Inferior parietal cortex (tissue), 1 donor: ENCODE data around the gene LYST.
"Not testable (repeated sequence)": the region's sequence is repeated elsewhere in the genome, so short reads cannot be mapped to it uniquely, and the experiment has no call there.

ENCODE experiments used
- DNase-seq: peaks from one replicate; pipeline ENCODE4 v3.0.0-alpha.2; 2016; ENCODE audit errors: extremely low spot score

The LYST gene

DNA sequence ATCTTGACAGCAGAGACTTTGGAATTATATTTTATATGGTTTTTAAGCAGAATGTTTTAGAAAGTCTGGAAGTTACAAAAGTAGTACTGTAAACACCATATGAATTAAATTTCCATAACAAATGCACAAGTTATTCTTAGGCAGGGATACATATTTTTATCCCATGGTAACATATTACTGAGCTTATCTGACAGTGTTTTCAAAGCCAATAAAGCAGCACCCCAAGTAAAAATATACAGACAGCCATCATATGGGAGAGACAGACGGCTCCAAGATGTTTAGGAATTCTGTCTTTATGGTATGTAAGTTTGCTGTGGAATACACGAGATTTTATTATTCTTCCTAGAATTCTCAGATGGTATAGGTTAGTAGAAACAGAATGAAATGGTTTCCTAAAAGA, 205.1 kb downstream of the LYST start:
- no peak for DNase-seq

DNA sequence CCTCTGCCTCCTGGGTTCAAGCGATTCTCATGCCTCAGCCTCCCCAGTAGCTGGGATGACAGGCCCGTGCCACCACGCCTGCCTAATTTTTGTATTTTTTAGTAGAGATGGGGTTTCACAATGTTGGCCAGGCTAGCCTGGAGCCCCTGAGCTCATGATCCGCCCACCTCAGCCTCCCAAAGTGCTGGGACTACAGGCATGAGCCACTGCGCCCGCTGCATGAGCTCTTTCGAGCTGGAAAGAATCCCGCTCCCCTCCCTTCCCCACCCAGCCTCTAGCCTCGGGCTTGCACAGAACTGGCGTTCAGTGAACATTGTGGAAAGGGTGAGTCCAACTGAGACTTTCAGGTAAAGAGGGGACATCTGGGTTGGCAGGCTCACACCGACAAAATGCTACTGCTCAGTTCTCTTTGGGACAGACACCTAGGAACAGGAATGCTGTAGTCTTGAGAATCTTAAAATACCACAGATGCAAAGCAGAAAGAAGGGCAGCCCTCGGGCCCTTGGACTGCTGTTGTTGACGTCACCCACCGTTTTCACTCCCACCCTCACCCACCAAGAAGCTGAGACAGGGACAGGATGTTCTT, 207.4 kb downstream of the LYST start:
- no peak for DNase-seq

- DNase-seq = no peak
These were observed 208.8 kb downstream of the LYST start for GRCh38 chr1:235657747-235658526.

GRCh38 chr1:235657269-235657668, 209.4 kb downstream of the LYST start:
- no peak for DNase-seq

- no peak for DNase-seq
These were observed 214.3 kb downstream of the LYST start for GRCh38 chr1:235652364-235652763.

GRCh38 chr1:235651170-235651806, 215.4 kb downstream of the LYST start:
- no peak for DNase-seq

- no peak for DNase-seq
These were observed 216.2 kb downstream of the LYST start for GRCh38 chr1:235650341-235651169.

- no peak for DNase-seq
These were observed 217.1 kb downstream of the LYST start, which contains the start of gene GNG4 for GRCh38 chr1:235649368-235650163. Gene GNG4, minus strand, starts transcription at chr1:235649784. Its CDS starts 65,946 bp downstream, at chr1:235583838.

GRCh38 chr1:235648954-235649367, 217.7 kb downstream of the LYST start:
- DNase-seq = no peak

- no peak for DNase-seq
These were observed 218.2 kb downstream of the LYST start for GRCh38 chr1:235648407-235648907.

GRCh38 chr1:235647537-235647936, 219.2 kb downstream of the LYST start:
- not testable (repeated sequence) for DNase-seq

DNA sequence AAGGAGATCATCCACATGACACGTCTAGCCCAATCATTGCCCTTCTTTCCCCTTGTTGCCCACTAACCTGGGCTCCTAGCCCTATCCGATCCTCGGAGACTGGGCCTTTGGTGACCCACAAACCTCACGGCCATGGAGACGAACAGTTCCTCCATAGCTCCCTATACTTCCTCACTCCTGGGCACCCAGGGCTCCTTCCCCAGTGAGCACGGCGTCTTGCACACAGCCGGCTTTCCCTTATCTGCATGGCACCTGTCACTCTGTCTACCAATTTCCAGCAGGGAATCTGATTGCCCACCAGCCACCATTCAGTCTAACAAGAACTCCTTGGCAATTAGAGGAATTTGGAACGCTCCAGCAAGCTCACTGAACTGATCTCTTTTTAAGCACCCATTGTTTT, 220.2 kb downstream of the LYST start:
- DNase-seq = no peak

DNA sequence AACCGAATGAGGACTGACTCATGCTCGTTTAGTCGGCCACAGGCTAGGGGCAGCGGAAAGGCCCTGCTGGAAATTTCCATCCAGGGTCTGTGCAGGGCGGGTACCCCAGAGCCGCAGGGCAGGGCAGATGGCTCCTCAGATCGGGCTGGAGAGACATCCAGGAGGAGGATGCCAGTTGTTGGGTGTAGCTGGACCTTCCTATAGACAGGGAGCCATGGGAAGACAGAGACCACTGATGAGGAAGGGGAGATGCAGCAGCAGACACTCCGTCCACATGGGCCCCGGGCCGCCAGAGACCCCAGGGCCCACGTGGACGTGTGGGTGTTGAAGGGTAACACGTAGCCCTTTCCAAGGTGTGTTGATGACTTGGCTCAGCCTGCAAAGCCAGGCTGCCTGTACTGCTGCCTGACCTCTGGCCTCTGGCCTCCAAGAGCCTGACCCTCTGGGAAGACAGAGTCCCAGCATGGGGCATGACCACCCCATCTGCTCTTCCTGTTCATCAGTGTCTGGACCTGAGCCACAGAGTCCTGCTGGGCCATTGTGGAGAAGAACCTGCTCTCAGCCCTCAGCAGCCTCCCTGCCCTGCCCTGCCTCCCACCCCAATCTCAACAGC, 221.9 kb downstream of the LYST start:
- no peak for DNase-seq

DNA sequence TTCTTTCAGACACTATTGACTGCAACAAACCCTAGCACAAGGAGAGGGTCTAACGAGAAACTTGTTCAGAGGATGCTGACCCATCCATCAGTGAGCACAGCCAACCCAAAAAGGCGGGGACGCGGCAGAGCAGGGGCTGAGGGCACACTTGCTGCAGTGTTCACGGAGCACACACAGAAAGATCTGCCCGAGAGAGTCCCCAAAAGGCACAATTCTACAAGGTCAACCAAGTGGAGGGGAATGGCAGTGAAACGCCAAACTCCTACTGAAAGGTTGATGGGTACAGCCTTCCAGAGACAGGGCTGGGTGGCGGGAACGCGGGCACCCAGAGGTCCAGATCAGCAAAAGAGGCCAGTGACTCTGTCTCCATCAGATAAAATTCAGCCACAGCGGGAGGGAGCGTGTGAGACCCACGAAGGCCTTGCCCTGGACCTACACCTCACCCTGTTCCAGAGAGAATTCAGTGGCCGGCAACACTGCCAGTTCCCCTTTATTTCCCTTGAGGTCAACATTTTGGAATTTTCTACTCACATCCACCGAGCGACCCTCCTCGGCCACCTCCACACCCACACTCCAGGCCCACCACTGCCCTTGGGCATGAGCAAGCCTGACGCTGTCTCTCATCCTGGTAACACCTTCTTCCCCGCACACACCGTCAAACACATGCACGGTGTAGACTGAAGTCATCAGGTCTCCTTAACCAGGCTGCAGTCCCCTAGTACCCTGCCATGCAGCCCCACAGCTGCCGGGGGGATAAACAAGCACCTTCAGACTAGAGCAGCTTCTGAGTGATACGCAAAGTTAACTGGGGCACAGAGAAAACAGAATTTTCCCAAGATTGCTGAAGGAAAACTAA, 222.6 kb downstream of the LYST start:
- DNase-seq = no peak

DNA sequence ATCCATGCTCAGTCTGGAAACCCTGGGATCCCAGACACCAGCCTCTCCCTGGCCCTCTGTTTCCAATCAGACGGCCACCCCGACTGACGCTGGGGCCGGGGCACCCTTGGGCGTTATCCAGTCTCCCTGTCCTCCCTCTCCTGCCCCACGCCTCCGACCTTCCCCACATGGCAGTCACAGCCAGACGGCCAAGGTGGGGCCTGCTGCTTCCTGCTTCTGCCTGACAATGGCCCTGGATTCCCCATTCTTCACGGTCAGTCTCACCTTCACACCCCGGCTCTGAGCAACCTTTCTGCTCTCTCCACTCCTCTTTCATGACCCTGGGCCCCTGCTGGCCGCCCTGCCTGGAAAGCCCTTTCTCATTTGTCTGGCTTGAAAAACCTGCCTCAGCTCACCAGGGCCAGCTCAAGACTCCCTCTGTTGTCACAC, 223.7 kb downstream of the LYST start:
- DNase-seq = no peak

DNA sequence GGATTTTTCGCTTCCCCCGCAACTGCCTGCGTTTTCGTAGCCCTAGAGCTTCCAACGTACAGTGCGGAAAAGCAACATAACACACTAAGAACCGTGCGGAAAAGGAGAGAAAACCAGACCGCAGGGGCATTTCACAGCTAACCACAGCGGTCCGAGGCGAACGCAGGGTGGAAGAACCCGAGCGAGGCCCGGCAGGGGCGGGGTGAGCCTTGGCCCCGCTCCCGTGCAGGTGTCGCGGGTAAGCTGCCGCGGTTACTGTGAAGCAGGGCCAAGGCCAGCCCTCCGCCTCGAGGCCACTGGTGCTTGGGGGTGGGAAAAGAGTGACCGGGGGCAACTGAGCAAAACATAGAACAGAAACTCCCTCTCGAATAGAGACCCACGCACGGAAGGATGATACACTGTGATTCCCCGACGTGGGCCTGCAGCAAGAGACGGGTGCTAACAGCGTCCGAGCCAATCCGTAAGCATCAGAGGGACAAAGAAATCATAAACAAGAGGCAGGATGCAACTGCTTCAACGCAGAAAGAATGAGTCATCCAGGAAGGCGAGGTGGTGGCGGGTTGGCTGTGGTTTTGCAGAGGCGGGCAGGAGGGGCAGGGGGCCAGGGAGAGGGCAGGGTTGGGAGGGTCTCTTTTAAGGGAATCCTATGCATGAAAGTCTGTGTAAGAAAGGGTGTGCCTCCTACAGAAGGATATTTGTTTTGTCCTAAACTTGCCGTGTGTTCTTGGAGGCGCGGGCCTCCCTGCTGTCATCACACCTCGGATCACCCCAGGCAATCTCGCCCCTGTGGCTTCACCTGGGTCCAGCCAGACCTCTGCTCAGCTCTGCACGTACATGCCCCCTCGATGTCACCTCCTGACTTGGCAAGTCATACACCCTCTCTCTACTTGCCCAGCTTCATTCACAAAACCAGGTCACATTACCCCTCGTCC, 224.4 kb downstream of the LYST start:
- no peak for DNase-seq

GRCh38 chr1:235640580-235640979, 226.1 kb downstream of the LYST start:
- DNase-seq = no peak
